Activated CD4-positive, alpha-beta T cell treated with anti-CD3 and anti-CD28 coated beads for 4 hours (primary cell): Measurements from ENCODE around the gene PPP1R3A.

Experiments
- DNase-seq, 2 donors: peaks; one replicate each; pipeline ENCODE4 v3.0.0-alpha.2; 2020

Gene PPP1R3A

DNA sequence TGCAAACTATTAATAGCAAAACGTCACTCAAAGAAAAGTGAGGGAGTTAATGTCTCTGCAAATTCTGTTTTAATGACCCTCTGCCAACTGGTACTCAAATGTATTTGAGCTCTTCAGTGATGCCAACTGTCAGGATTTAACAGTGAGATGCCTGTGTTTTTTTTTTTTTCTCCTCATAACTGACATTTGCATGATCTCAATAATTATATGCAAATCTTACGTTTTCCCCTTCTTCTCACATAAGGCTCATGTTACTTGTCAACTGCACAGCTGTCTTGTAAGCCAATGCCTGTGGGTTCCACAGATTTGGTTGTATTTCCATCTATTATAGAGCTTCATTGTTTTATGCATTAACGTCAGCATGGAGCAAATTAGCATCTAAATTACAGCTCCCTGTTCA, 38.2 kb downstream of the PPP1R3A start:
- no peak for DNase-seq

DNA sequence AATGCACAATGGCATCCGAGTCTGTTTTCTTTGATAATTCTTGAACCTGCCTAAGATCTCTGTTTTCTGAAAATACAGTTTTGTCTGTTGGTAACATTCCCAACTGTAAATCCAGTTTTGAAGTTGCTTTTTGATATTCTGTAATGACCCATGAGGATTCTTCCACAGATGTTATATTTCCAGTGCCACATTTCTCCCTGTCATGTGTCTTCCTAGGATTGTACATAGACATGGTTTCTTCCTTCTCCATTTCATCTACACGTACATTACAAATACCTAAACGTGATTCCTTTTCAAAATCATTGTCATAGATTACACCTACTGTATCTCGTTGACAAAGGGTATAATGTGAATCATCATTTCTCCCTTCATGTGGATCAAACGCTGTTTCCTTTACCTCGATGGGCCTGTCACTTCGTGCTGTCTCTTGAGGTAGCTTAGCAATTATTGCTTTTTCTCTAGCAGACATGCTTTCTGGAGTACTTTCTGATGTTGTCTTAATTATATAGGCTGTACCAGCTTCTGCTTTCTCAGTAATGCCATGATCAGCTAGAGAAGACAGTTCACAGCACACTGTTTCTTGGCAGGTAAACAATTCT, 40.3 kb downstream of the PPP1R3A start:
- no peak for DNase-seq

DNA sequence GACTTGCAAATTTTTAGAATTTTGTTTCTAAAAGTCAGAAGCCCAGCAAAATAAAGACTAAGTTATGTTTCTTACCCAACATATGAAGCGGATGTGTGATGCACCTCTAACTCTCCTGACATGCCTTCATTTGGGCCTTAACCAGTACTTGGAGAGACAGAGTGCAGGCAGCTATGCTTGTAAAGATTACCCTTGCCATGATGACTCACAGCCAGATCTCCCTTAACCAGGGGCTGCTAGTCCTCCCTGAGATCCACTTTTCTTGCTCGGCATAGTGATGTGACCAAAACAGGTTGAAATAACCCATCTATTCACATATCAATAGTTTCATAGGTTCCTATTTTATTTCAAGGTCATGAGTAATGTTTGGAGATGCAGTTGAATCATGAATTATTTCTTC, 43.6 kb downstream of the PPP1R3A start:
- no peak for DNase-seq

DNA sequence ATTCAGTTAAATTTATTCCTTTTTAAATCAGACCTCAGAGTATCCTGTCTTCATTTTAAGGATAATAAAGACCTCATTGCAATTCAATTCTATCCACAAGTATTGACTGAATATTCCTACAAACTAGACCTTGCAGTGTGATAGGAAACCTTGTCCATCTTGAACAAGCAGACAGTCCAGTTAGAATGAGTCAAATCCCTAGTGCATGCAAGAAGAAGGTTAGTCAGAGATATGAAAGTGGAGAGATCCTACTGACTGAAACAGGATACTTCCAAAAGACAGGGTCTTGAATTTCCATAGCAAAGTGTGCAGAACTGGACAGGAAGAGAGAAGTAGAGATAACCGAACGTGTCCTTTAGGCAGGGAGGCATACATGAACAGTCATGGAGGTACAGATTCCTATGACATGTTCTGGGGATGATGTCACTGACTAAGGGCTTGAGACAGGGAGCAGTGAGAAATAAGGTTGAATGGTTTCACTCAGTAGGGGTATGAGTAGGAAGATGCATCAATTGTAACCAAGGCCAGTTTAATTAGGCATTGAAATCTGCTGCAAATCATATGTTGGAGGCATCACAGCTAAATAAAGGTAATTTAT, 45.2 kb downstream of the PPP1R3A start:
- no peak for DNase-seq

DNA sequence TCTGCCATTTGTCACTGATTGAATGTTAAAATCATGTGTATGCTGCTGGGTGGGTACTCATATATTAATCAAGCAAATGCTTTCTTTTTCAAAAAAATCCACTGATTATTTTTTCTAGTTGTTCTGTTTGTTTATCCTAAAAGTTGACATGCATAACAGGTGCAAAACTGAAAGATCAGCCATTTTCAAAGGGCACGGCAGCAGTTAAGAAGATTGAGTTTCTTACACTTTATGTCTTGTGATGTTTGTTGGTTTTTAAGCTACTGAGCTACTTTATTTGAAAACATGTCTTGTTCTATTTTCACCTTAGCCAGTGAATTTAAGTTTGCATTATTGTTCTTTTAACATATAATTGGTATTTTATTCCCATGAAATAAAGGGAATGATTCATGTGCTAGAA, 45.8 kb downstream of the PPP1R3A start:
- DNase-seq: no peak

DNA sequence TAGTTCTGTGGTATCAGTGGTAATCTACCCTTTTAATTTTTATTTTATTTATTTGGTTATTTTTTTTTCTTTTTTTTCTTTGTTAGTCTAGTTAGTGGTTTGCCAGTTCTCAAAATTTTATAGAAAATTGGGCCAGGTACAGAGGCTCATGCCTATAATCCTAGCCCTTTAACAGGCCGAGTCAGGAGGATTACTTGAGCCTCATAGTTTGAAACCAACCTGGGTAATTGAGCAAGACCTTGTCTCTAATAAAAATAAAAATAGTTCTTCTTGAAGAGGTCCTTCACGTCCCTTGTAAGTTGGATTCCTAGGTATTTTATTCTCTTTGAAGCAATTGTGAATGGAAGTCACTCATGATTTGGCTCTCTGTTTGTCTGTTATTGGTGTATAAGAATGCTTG, 51.5 kb downstream of the PPP1R3A start:
- DNase-seq: no peak

DNA sequence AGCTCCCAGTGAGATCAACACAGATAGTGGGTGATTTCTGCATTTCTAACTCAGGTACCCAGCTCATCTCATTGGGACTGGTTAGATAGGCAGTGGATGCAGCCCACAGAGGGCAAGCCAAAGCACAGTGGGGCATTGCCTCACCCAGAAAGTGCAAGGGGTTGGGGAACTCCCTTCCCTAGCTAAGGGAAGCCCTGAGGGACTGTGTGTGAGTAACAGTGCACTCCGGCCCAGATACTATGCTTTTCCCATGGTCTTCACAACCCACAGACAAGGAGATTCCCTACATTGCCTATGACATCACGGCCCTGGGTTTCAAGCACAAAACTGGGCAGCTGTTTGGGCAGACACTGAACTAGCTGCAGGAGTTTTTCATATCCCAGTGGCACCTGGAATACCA, 62.8 kb downstream of the PPP1R3A start:
- no peak for DNase-seq

DNA sequence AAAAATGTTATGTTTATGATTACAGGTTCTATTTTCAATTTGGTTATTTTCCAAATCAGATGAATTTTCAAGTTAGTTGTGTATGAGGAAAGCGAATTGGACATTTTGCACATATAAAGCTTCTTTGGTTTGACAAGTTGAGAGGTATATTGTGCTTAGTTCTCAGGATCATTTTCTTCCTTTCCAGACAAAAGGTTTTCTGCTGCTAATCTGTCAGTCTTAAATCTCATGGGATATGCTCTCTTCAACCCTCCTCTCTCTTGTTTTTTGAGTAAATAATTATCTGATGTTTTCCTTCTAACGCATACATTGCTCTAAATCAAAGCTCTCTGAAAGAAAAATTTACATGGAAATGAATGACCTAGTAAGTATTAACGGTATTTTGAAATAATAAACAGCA, 77.9 kb downstream of the PPP1R3A start:
- no peak for DNase-seq

DNA sequence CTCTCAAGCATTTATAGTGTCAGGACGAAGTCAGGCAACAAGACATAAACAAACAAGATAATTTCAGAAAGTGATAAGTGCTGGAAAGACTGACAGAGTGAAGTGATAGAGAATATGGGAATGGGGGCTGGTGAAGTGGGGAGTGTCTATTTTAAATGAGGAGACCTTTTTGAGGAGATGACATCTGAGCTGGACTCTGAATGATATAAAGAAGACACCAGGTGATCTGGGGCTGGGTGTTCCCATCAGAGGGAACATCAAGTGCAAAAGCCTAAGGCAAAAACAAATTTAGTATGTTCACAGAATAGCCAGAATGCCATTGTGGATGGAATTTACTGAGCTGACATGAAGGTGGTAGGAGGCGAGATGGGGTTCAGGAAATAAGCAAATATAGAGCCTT, 83.4 kb downstream of the PPP1R3A start:
- DNase-seq: no peak

DNA sequence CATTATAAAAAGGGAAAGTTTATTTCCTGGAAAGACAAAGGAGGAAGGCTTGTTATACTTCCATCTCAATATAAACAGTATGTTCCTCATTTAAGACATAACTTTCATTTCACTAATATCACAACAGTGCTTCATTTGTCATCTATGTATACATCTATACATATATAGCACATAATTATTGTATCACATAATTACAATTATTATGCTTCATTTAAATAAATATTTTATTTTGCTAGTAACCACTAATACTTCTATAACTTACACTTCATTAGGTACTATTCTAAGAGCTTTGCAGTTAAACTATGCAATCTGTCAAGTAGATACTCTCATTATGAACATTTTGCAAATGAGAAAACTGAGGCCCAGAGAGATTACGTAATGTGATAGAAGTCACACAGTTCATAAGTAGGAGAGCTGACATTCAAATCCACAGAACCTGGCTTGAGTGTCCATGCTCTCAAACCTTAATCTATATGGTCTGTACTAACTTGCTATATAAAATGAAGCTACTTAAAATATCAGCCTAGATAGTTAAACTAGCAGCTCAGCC, 86.5 kb downstream of the PPP1R3A start:
- DNase-seq: no peak

DNA sequence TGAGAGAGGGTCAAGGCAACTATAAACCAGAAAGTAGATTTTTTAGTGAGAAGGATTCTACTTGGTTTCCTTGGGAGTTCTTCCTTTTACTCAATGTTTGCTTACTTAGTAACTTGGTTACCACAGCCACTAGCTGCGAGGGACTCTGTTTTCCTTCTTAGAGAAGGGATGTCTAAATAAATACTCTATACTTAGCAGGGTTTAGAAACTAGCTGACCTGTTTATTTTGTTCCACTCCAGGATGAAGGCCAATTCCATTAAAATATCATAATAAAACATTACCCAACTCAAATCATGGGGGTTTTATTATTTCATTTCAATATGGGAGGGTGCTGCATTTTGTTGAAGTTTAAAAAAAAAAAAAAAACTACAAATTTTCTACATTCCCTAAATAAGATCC, 87.3 kb downstream of the PPP1R3A start:
- DNase-seq: no peak

DNA sequence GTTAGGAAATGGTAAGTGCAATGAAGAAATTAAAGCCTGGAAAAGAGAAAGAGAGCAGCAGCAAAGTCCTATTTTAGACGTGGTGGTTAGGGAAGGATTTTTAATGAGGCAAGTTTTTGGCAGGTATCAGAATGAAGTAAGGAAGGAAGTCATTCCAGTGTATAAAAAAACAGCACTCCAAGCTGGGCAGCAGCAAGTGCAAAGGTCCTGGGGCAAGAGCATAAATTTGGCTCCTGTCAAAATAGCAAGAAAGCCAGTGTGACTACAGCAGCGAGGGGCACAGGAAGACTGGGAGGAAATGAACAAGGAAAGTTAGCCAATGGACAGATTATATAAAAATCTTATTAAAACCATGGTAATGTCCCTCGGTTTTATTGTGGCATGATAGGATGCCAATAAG, 90.2 kb downstream of the PPP1R3A start:
- DNase-seq: no peak
